HepG2 (cell line): ENCODE measurements around the gene NCOA1. TPM values are rescaled to one million over a fixed set of nuclear protein-coding genes. Genes with fewer than 3 reads are reported as not detected.

ENCODE experiments used
- ATAC-seq: fragments of 200-7000 bp; cut with Tn5 transposase; 3 replicates; pipeline ENCODE4 v1.9.1; 2020; ENCODE audit warnings: mild to moderate bottlenecking, moderate library complexity
- BruUV-seq: library from RNA; stranded (reverse); fragments of 400-500 nt; replicated peaks from 2 replicates; lab custom pipeline; 2021; lab: Mats Ljungman, UMichigan
- CTCF ChIA-PET: fragments of 300-600 bp; formaldehyde crosslinking; extraction: SDS; loops from one replicate; lab custom pipeline; 2021; ENCODE audit warnings: low total read pairs, inconsistent platforms, low intra/inter-chr PET ratio; lab: Yijun Ruan, JAX
- POLR2A ChIA-PET: fragments of 350-600 bp; sonication (Branson Sonifier 250); formaldehyde crosslinking; loops from one replicate; lab custom pipeline; 2020; ENCODE audit warnings: antibody characterized with exemption, inconsistent platforms; lab: Yijun Ruan, JAX
- DNase-seq: peaks from one replicate; pipeline ENCODE4 v3.0.0-alpha.2; 2015; ENCODE audit warnings: low spot score
- FAIRE-seq: peaks from 3 replicates; lab custom pipeline; 2011; peaks lifted over from hg19 to GRCh38; lab: Jason Lieb, UNC
- H2AFZ ChIP-seq: one replicate; pipeline ENCODE4 v1.6.1; 2011; ENCODE audit warnings: low read length, inconsistent platforms
- H3K27ac ChIP-seq: fragments of 300-600 bp; 3 replicates; pipeline ENCODE4 v1.8.0; 2011; ENCODE audit warnings: mixed run types, mild to moderate bottlenecking, mixed read lengths, low read length, inconsistent platforms; ENCODE audit not compliant: insufficient read depth; ENCODE audit errors: extremely low read length
- H3K27me3 ChIP-seq, 2 experiments: fragments of 200-600 bp in 1 of 2; 2 replicates in 1 of 2; 3 replicates in 1 of 2; pipeline versions ENCODE4 v1.6.0 to v1.8.0; 2011; ENCODE audit warnings: low read length in 2 of 2, mild to moderate bottlenecking in 2 of 2, moderate library complexity in 2 of 2, inconsistent platforms in 1 of 2; ENCODE audit not compliant: insufficient read depth in 2 of 2, control insufficient read depth in 1 of 2
- H3K36me3 ChIP-seq, 2 experiments: fragments of 200-600 bp in 1 of 2; replicated peaks in 1 of 2; 2 replicates in 1 of 2; 3 replicates in 1 of 2; pipeline versions ENCODE4 v1.5.1 to v1.8.0; 2011; ENCODE audit warnings: low read length in 2 of 2, inconsistent platforms in 1 of 2; ENCODE audit not compliant: insufficient read depth in 2 of 2, control insufficient read depth in 1 of 2
- H3K4me1 ChIP-seq: 2 replicates; pipeline ENCODE4 v1.5.1; 2012; ENCODE audit warnings: low read length, inconsistent platforms; ENCODE audit not compliant: insufficient read depth
- H3K4me2 ChIP-seq: 2 replicates; pipeline ENCODE4 v1.6.0; 2011; ENCODE audit warnings: low read depth, low read length, inconsistent platforms
- H3K4me3 ChIP-seq, 3 experiments: fragments of 200-600 bp in 1 of 3; sonication (generic), shearing (Covaris generic) in 1 of 3; replicated peaks in 1 of 3; 2 replicates each; pipeline ENCODE4 v1.5.1; 2011 to 2016; ENCODE audit warnings: low read length in 3 of 3, inconsistent platforms in 2 of 3, low read depth in 2 of 3, mild to moderate bottlenecking in 2 of 3, control low read depth in 1 of 3, mixed read lengths in 1 of 3; ENCODE audit not compliant: insufficient read depth in 1 of 3
- H3K79me2 ChIP-seq: one replicate; pipeline ENCODE4 v1.6.1; 2011; ENCODE audit warnings: low read length, inconsistent platforms; ENCODE audit not compliant: insufficient read depth
- H3K9ac ChIP-seq: 2 replicates; pipeline ENCODE4 v1.6.0; 2011; ENCODE audit warnings: mild to moderate bottlenecking, low read depth, low read length, inconsistent platforms; ENCODE audit not compliant: insufficient read depth
- H3K9me3 ChIP-seq: 2 replicates; pipeline ENCODE4 v1.5.1; 2012; ENCODE audit warnings: mild to moderate bottlenecking, low read length
- H4K20me1 ChIP-seq: 2 replicates; pipeline ENCODE4 v1.6.0; 2011; ENCODE audit warnings: inconsistent platforms, mild to moderate bottlenecking, low read length, moderate library complexity; ENCODE audit not compliant: insufficient read depth
- GLMP ChIP-seq: sonication (generic); formaldehyde crosslinking; IDR thresholded peaks from 2 replicates; pipeline ENCODE4 v1.9.0; 2021; ENCODE audit warnings: missing genetic modification reagents, mild to moderate bottlenecking, borderline replicate concordance
- HMGXB3 ChIP-seq: sonication (generic); formaldehyde crosslinking; IDR thresholded peaks from 2 replicates; pipeline ENCODE4 v1.4.0; 2020; ENCODE audit warnings: missing genetic modification reagents, borderline replicate concordance
- MBNL3 ChIP-seq: fragments of 250-450 bp; sonication (Bioruptor Pico); conservative IDR thresholded peaks from 2 replicates; pipeline ENCODE4 v1.8.0; 2022; ENCODE audit warnings: mild to moderate bottlenecking, inconsistent platforms
- SP1 ChIP-seq, 2 experiments: fragments of 450-650 bp in 1 of 2; sonication (generic) in 1 of 2; formaldehyde crosslinking in 1 of 2; IDR thresholded peaks; 2 replicates each; pipeline versions ENCODE4 v1.4.0 to v1.6.1; 2016 to 2020; ENCODE audit warnings: missing genetic modification reagents in 1 of 2
- STAG1 ChIP-seq: sonication (generic); formaldehyde crosslinking; IDR thresholded peaks from 2 replicates; pipeline ENCODE4 v1.4.0; 2020; ENCODE audit warnings: missing genetic modification reagents
- ZBTB20 ChIP-seq: sonication (generic); formaldehyde crosslinking; IDR thresholded peaks from 2 replicates; pipeline ENCODE4 v1.8.1; 2023; ENCODE audit warnings: missing genetic modification reagents, low read depth, mild to moderate bottlenecking, borderline replicate concordance
- ZNF343 ChIP-seq: sonication (generic); formaldehyde crosslinking; IDR thresholded peaks from 2 replicates; pipeline ENCODE4 v1.4.0; 2020; ENCODE audit warnings: mild to moderate bottlenecking, missing genetic modification reagents
- WGBS: methylation state at CpG from one replicate; pipeline ENCODE4 v1.1.6; 2017; ENCODE audit warnings: low lambda C conversion rate; 5-methylcytosine and 5-hydroxymethylcytosine counted together
- in situ Hi-C: cut with HindIII; loops from 2 replicates; pipeline ENCODE4 v1.10.0; 2017; ENCODE audit warnings: low pct_unique_long_range_greater_than_20kb; ENCODE audit not compliant: extremely low pct_ligation_motif_present
- intact Hi-C: fragments of 100-400 bp; cut with micrococcal nuclease; formaldehyde crosslinking; loops from one replicate; pipeline ENCODE4 v1.10.0; 2022; ENCODE audit not compliant: unreplicated experiment
- polyA plus RNA-seq, 8 experiments: library from polyadenylated mRNA; depleted of rRNA in 3 of 8; stranded (reverse) in 7 of 8; unstranded in 1 of 8; fragments of >200 nt; fragmentation: Illumina TruSeq in 4 of 8; extraction: Trizol in 4 of 8; gene quantifications; 2 replicates each; pipeline versions ENCODE4 v1.2.1 to v1.2.3, GENCODE V29; 2011 to 2016; ENCODE audit warnings: low read depth in 4 of 8, missing spikeins in 1 of 8, mixed read lengths in 1 of 8; ENCODE audit not compliant: insufficient read depth in 1 of 8
- total RNA-seq, 5 experiments: library from RNA; depleted of rRNA; stranded (reverse); fragments of >200 nt; fragmentation: Illumina TruSeq; extraction: Trizol; gene quantifications; 2 replicates each; pipeline ENCODE4 v1.2.3, GENCODE V29; 2016; ENCODE audit warnings: low read depth in 1 of 5
- TF ChIP-seq, protein P1 (sequence below): sonication (generic); formaldehyde crosslinking; IDR thresholded peaks from 2 replicates; pipeline ENCODE4; 2020; ENCODE audit warnings: missing genetic modification reagents, mild to moderate bottlenecking, borderline replicate concordance

NCOA1 gene
- total and polyA plus RNA-seq, 2 of the 13 experiments (the other 11 are each of a cell fraction or from before 2014, with no cell fraction given): 10.0 to 10.4 TPM

DNA sequence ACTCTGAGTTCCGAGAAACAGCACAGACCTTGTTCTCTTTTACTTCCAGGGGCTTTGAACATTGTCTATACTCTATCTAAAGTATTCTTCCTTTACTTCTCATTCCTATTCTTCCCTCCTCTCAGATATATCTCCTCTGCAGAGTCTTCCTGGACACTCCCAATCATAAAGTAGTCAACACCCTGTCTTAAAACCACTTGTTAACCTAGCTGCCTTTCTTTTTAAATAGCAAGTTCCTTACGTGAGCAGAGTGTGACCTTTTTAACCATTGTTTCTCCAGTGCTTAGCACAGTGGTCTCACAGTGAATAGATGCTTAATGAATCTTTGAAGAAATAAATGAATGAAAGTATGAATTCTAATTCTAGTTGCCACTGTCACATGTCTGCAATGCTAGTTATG is 254.8 kb downstream of the NCOA1 start:
- ChIA-PET CTCF (no interaction called here), POLR2A (no interaction called here)
- WGBS: 98% methylated on average over 2 of the region's 2 CpGs
- no peaks in the 10 kb centered on the region for H3K79me2 ChIP-seq
- H4K20me1 ChIP-seq: no peaks in the 10 kb centered on the region
- peaks cover 1 to 13% of the 10 kb centered on the region in 2 experiments; a peak in 2 of 5 replicates for H3K36me3 ChIP-seq
- no peak overlapping the region for H3K9ac ChIP-seq
- in situ Hi-C loops: no loop called here
- H3K4me1 ChIP-seq: no peaks in the 10 kb centered on the region
- BruUV-seq: no TSS peak
- no peak overlapping the region for H3K4me3 ChIP-seq
- no peak overlapping the region for H3K4me2 ChIP-seq
- H3K9me3 ChIP-seq: no peaks in the 10 kb centered on the region
- FAIRE-seq (no peak), ATAC-seq (no peak), DNase-seq (no peak)
- no peak overlapping the region for H3K27ac ChIP-seq
- H3K27me3 ChIP-seq: no peaks in the 10 kb centered on the region
- no peak overlapping the region for H2AFZ ChIP-seq
- TF ChIP-seq ZBTB20: no peak
- TF ChIP-seq STAG1 (CRISPR knock-in tag): no peak
- no peak for TF ChIP-seq HMGXB3 (CRISPR knock-in tag)
- no peak for TF ChIP-seq MBNL3 (CRISPR knock-in tag)
- TF ChIP-seq SP1 (IDR thresholded peaks at IDR 0.05): no peak
- no peak for TF ChIP-seq SP1 (CRISPR knock-in tag; IDR thresholded peaks at IDR 0.05)
- TF ChIP-seq, protein P1, sequence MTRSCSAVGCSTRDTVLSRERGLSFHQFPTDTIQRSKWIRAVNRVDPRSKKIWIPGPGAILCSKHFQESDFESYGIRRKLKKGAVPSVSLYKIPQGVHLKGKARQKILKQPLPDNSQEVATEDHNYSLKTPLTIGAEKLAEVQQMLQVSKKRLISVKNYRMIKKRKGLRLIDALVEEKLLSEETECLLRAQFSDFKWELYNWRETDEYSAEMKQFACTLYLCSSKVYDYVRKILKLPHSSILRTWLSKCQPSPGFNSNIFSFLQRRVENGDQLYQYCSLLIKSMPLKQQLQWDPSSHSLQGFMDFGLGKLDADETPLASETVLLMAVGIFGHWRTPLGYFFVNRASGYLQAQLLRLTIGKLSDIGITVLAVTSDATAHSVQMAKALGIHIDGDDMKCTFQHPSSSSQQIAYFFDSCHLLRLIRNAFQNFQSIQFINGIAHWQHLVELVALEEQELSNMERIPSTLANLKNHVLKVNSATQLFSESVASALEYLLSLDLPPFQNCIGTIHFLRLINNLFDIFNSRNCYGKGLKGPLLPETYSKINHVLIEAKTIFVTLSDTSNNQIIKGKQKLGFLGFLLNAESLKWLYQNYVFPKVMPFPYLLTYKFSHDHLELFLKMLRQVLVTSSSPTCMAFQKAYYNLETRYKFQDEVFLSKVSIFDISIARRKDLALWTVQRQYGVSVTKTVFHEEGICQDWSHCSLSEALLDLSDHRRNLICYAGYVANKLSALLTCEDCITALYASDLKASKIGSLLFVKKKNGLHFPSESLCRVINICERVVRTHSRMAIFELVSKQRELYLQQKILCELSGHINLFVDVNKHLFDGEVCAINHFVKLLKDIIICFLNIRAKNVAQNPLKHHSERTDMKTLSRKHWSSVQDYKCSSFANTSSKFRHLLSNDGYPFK (CRISPR knock-in tag): no peak
- TF ChIP-seq GLMP (CRISPR knock-in tag): no peak
- TF ChIP-seq ZNF343 (CRISPR knock-in tag): no peak
- intact Hi-C loops: no loop called here
